Subcutaneous abdominal adipose tissue (tissue), 5 donors: ENCODE measurements around the gene GNMT.

Experiments used
- H3K27ac ChIP-seq: one replicate; pipeline ENCODE4 v1.7.0; 2013; ENCODE audit warnings: low read depth, mild to moderate bottlenecking, inconsistent platforms, low read length, moderate library complexity
- H3K27me3 ChIP-seq, 5 donors: one replicate each; pipeline ENCODE4 v1.7.0; 2013; ENCODE audit warnings: low read length in 5 of 5, inconsistent platforms in 1 of 5; ENCODE audit not compliant: control insufficient read depth in 5 of 5, insufficient read depth in 4 of 5
- H3K36me3 ChIP-seq, 5 donors: one replicate each; pipeline ENCODE4 v1.7.0; 2013; ENCODE audit warnings: low read length in 5 of 5; ENCODE audit not compliant: control insufficient read depth in 5 of 5, insufficient read depth in 5 of 5
- H3K4me1 ChIP-seq, 5 donors: one replicate each; pipeline ENCODE4 v1.7.0; 2013; ENCODE audit warnings: low read length in 5 of 5, mild to moderate bottlenecking in 3 of 5, moderate library complexity in 1 of 5; ENCODE audit not compliant: control insufficient read depth in 5 of 5, insufficient read depth in 5 of 5
- H3K4me3 ChIP-seq, 5 donors: one replicate each; pipeline ENCODE4 v1.7.0; 2013; ENCODE audit warnings: low read length in 5 of 5, low read depth in 1 of 5
- H3K9ac ChIP-seq, 5 donors: one replicate each; pipeline ENCODE4 v1.7.0; 2013; ENCODE audit warnings: low read length in 5 of 5, mild to moderate bottlenecking in 4 of 5, moderate library complexity in 3 of 5
- H3K9me3 ChIP-seq, 5 donors: one replicate each; pipeline ENCODE4 v1.7.0; 2013; ENCODE audit warnings: low read length in 5 of 5; ENCODE audit not compliant: control insufficient read depth in 5 of 5
- donor health status: healthy.
- donor health status: healthy.
- donor health status: healthy.
- donor health status: healthy.
- donor health status: healthy.

Gene GNMT

DNA sequence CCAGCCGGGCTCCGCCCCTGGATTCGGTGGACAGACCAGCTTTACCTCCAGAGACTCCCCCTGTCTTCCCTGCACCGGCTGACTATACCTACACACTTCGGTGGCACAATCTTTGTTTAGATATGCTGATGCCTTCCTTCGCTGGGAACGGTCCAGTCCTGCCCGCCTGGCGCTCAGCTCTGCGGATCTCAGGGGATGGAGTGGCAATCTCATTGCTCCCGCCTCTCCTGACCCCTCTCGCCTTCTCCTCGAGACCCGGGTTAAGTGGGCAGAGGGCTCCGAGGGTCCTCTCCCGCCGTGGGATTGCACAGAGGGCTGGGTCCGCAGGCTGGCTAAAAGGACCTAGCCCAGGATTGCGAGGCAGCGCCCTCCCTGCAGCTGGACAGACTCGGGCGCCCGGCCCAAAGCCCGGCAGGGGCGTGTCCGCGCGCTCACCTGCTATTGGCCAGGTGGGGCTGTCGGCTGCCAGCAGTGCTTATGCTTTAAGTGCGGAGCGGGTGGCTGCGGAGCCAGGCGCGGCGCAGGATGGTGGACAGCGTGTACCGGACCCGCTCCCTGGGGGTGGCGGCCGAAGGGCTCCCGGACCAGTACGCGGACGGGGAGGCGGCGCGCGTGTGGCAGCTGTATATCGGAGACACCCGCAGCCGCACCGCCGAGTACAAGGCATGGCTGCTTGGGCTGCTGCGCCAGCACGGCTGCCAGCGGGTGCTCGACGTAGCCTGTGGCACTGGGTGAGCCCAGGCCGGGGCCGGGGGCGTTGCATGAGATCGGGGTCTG lies at the start of gene GNMT:
TSS of gene GNMT (plus strand) at position 512 of the 777 bp plus-strand sequence. CDS start at position 526, 14 bp downstream.
- Histone ChIP-seq H3K27me3 (peaks cover 0 to 4% (median 0%) of the 10 kb centered on the region in 5 donors), H3K9me3 (no peaks in the 10 kb centered on the region), H3K4me1 (peaks cover 3 to 17% (median 17%) of the 10 kb centered on the region in 5 donors), H3K36me3 (peaks cover 0 to 33% (median 25%) of the 10 kb centered on the region in 5 donors), H3K27ac (no peak within 1 kb of the TSS), H3K4me3 (peak within 1 kb of the TSS; percentile 67 to 75 (median 71)), H3K9ac (peak within 1 kb of the TSS in 4 of 5 donors; percentile 52 to 77 (median 74))

GRCh38 chr6:42911171-42912021 lies 49.2 kb upstream of the GNMT start:
- Histone ChIP-seq H3K4me1 (peaks cover 0 to 11% (median 7%) of the 10 kb centered on the region in 5 donors), H3K27me3 (peaks cover 3 to 23% (median 12%) of the 10 kb centered on the region in 5 donors), H3K36me3 (no peaks in the 10 kb centered on the region), H3K9ac (peak overlapping the region in 1 of 5 donors; percentile 41), H3K4me3 (peak overlapping the region in 1 of 5 donors; percentile 22), H3K27ac (no peak overlapping the region), H3K9me3 (no peaks in the 10 kb centered on the region)

DNA sequence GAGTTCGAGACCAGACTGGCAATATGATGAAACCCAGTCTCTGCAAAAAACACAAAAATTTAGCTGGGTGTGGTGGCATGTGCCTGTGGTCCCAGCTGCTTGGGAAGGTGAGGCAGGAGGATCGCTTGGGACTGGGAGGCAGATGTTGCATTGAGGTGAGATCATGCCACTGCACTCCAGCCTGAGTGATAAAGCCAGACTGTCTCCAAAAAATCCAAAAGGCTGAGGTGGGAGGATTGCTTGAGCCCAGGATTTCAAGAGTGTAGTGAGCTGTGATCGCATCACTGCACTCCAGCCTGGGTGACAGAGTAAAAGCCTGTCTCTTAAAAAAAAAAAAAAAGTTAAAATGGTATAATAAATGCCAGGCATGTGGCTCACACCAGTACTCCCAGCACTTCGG lies 46.0 kb upstream of the GNMT start:
- Histone ChIP-seq H3K36me3 (no peaks in the 10 kb centered on the region), H3K27me3 (peaks cover 3 to 25% (median 12%) of the 10 kb centered on the region in 5 donors), H3K9ac (no peak overlapping the region), H3K4me1 (peaks cover 0 to 7% (median 7%) of the 10 kb centered on the region in 5 donors), H3K4me3 (no peak overlapping the region), H3K9me3 (no peaks in the 10 kb centered on the region), H3K27ac (no peak overlapping the region)

DNA sequence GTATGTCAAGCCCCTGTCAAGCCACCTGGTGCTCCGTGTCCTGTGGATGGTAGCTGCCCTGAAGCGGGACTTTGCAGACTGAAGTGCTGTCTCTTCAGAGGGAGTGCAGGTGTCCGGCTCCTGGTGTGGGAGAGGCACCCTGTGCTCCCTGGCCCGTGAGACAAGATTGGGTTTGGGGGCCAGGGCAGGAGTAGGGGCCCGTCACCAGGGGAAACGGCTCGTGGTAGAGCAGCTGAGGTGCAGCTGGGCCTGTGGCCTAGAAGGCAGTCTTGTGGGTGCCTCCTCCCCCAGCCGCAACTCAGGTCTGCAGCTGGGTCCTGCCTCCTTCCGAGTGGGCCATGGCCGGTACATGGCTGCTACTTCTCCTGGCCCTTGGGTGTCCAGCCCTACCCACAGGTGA lies 44.8 kb upstream of the GNMT start, which contains the start of gene PTCRA:
TSS of gene PTCRA (plus strand) at position 322 of the 400 bp plus-strand sequence. CDS start at position 339, 17 bp downstream.
- Histone ChIP-seq H3K4me1 (peaks cover 0 to 7% (median 7%) of the 10 kb centered on the region in 5 donors), H3K27ac (no peak within 1 kb of the TSS), H3K27me3 (peaks cover 3 to 25% (median 12%) of the 10 kb centered on the region in 5 donors), H3K9ac (no peak within 1 kb of the TSS), H3K9me3 (no peaks in the 10 kb centered on the region), H3K36me3 (no peaks in the 10 kb centered on the region), H3K4me3 (no peak within 1 kb of the TSS)

GRCh38 chr6:42916288-42916687 lies 44.3 kb upstream of the GNMT start:
- H3K27me3 ChIP-seq, result peaks cover under 1 to 22% (median 10%) of the 10 kb centered on the region in 5 donors
- H3K9ac ChIP-seq, result no peak overlapping the region
- H3K4me1 ChIP-seq, result peaks cover 0 to 6% (median 5%) of the 10 kb centered on the region in 5 donors
- H3K9me3 ChIP-seq, result no peaks in the 10 kb centered on the region
- no peaks in the 10 kb centered on the region for H3K36me3 ChIP-seq
- no peak overlapping the region for H3K27ac ChIP-seq
- no peak overlapping the region for H3K4me3 ChIP-seq

DNA sequence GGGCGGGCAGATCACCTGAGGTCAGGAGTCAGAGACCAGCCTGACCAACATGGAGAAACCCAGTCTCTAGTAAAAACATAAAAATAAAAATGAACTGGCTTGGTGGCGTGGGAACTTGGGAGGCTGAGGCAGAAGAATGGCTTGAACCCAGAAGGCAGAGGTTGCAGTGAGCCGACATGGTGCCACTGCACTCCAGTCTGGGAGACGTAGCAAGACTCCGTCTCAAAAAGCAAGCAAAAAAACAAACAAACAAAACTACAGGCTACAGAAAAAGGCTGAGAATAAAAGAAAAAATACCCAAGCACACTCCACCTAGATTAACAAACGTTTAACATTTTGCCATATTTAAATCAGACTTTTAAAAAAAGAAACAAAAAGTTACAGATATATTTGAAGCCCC lies 38.8 kb upstream of the GNMT start:
- H3K9ac ChIP-seq, result no peak overlapping the region
- peaks cover 0 to 9% (median 4%) of the 10 kb centered on the region in 5 donors for H3K4me1 ChIP-seq
- no peaks in the 10 kb centered on the region for H3K9me3 ChIP-seq
- no peak overlapping the region for H3K27ac ChIP-seq
- H3K4me3 ChIP-seq, result no peak overlapping the region
- peaks cover 3 to 7% (median 5%) of the 10 kb centered on the region in 5 donors for H3K27me3 ChIP-seq
- no peaks in the 10 kb centered on the region for H3K36me3 ChIP-seq

GRCh38 chr6:42923666-42924065 lies 36.9 kb upstream of the GNMT start:
- Histone ChIP-seq H3K9ac (no peak overlapping the region), H3K27me3 (peaks cover 3 to 7% (median 5%) of the 10 kb centered on the region in 5 donors), H3K4me1 (peaks cover 1 to 13% (median 9%) of the 10 kb centered on the region in 5 donors), H3K9me3 (no peaks in the 10 kb centered on the region), H3K27ac (no peak overlapping the region), H3K36me3 (no peaks in the 10 kb centered on the region), H3K4me3 (no peak overlapping the region)

DNA sequence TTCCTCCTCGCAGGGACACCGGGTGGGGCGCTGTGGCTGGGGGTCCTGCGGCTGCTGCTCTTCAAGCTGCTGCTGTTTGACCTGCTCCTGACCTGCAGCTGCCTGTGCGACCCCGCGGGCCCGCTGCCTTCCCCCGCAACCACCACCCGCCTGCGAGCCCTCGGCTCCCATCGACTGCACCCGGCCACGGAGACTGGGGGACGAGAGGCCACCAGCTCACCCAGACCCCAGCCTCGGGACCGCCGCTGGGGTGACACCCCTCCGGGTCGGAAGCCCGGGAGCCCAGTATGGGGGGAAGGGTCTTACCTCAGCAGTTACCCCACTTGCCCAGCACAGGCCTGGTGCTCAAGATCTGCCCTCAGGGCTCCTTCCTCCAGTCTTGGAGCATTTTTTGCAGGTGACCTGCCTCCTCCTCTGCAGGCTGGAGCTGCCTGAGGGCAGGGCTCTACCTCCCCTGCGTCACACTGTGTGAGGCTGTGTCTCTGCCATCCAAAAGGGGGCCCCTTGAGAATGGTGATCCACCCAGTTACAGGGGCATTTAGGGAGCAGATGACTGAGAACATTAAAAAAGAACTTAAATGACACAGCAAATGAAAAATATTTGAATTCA lies 35.2 kb upstream of the GNMT start:
- Histone ChIP-seq H3K36me3 (no peaks in the 10 kb centered on the region), H3K9ac (no peak overlapping the region), H3K27me3 (peaks cover 3 to 7% (median 5%) of the 10 kb centered on the region in 5 donors), H3K4me3 (no peak overlapping the region), H3K9me3 (no peaks in the 10 kb centered on the region), H3K4me1 (peaks cover 4 to 29% (median 19%) of the 10 kb centered on the region in 5 donors), H3K27ac (no peak overlapping the region)

GRCh38 chr6:42928986-42929820 lies 31.4 kb upstream of the GNMT start, which contains the start of gene CNPY3:
CNPY3 (plus strand) TSS chr6:42929480; CDS start chr6:42929571, 91 bp downstream.
- peaks cover 3 to 45% (median 35%) of the 10 kb centered on the region in 5 donors for H3K4me1 ChIP-seq

More at GRCh38 chr6:42928986-42929820, 31.4 kb upstream of the GNMT start, which contains the start of gene CNPY3:
- Histone ChIP-seq H3K36me3 (peaks cover 0 to 4% (median 2%) of the 10 kb centered on the region in 5 donors), H3K9ac (peak within 1 kb of the TSS; percentile 48 to 87 (median 79)), H3K9me3 (no peaks in the 10 kb centered on the region), H3K27me3 (peaks cover 2 to 7% (median 5%) of the 10 kb centered on the region in 5 donors), H3K27ac (peak within 1 kb of the TSS; percentile 84), H3K4me3 (peak within 1 kb of the TSS; percentile 73 to 87 (median 84))
